Urinary bladder (tissue), 4 donors: ENCODE data around the gene INTS3. TPM values are rescaled to one million over a fixed set of nuclear protein-coding genes. Genes with fewer than 3 reads are reported as not detected.

ENCODE experiments used
- DNase-seq: peaks from one replicate; pipeline ENCODE4 v3.0.0-alpha.2; 2015; ENCODE audit errors: extremely low spot score
- H3K27ac ChIP-seq: one replicate; pipeline ENCODE4 v1.5.1; 2013; ENCODE audit warnings: low read depth, mild to moderate bottlenecking, moderate library complexity
- H3K36me3 ChIP-seq: one replicate; pipeline ENCODE4 v1.6.1; 2013; ENCODE audit warnings: mild to moderate bottlenecking, moderate library complexity; ENCODE audit not compliant: insufficient read depth
- H3K4me1 ChIP-seq: one replicate; pipeline ENCODE4 v1.6.1; 2013; ENCODE audit warnings: mild to moderate bottlenecking, moderate library complexity; ENCODE audit not compliant: insufficient read depth
- H3K4me3 ChIP-seq: one replicate; pipeline ENCODE4 v1.5.1; 2013; ENCODE audit warnings: low read depth, low read length
- WGBS: extraction: QIAGEN DNeasy Blood & Tissue Kit; methylation state at CpG from one replicate; pipeline ENCODE4 v1.1.7; 2013; 5-methylcytosine and 5-hydroxymethylcytosine counted together
- polyA plus RNA-seq: library from polyadenylated mRNA; stranded (reverse); fragments of 200-250 nt; gene quantifications from one replicate; pipeline ENCODE4 v1.2.3, GENCODE V29; 2013
- total RNA-seq: library from RNA; depleted of rRNA; stranded (reverse); fragments of >200 nt; gene quantifications from one replicate; pipeline ENCODE4 v1.2.3, GENCODE V29; 2014
- donor health status: healthy with polysubstance abuse.
- donor health status: healthy.

Gene INTS3
- total and polyA plus RNA-seq, 2 donors, result 35.9 to 44.0 TPM

DNA sequence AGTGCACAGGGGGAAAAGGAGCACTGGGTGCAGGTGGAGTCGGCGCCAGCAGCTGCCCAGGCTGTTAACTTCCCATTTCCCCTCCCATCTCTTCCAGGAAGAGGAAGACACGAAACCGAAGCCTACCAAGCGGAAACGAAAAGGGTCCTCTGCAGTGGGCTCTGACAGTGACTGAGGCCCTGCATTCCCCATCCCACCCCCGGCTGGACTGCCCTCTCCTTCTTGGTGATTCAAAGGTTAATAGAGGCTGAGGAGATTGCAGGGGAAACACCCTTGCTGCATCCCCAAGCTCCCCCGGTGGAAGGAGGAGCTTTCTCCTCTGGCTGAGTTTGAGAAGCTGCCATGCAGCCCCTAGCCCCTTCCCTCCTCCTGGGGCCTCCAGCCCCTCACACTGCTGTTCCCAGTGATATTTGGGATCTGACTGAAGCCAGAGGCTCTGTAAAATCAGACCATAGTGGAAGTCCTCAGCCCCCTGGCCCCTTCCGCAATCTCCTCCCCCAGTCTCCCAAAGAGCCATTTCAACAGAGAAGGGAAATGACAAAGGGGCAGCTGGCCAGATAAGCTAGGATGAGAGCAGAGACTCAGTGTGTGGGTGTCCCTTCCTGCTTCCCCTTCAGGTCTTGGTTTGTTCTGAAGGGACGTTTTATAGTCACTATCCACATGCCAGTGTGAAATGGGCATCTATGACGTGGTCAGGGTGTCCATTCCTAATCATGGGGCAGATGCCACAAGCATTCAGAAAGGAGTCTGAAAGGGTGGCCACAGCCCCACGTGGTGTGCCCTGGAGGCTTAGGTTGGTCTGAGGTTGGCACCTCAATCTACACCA is 45.5 kb downstream of the INTS3 start:
- DNase-seq, result no peak
- Histone ChIP-seq H3K4me1 (no peaks in the 10 kb centered on the region), H3K4me3 (no peak overlapping the region), H3K36me3 (no peaks in the 10 kb centered on the region), H3K27ac (no peak overlapping the region)
- WGBS, result 68% methylated on average over 12 of the region's 12 CpGs

DNA sequence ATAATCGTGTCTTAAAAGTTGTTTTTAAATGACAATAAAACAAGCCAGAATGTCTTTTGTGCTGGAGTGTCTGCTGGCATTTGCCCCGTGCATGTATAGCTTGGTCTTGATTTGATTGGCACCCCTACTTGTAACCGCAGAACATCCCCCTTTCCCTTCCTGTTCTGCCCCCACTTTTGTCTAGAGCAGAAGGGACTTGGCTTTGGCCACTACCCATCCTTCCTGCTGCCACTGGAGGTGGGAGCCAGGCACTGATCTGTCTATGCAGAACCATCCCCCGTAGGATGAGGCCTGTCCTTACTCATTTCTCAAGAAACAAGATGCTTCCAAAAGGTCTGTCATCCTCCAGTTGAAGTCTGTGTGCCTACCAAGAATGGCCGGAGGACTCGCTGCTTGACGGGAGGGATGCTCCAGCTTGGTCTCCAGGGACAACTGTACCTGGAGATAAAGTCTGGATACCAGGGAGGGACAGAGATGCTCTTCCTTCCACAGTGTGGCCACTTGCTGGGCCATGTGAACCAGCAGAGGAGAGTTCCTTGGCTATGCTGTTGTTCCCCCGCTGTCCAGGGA is 46.3 kb downstream of the INTS3 start:
- H3K4me3 ChIP-seq, result no peak overlapping the region
- no peak overlapping the region for H3K27ac ChIP-seq
- WGBS, result 71% methylated on average over 8 of the region's 8 CpGs
- DNase-seq, result no peak
- no peaks in the 10 kb centered on the region for H3K36me3 ChIP-seq
- H3K4me1 ChIP-seq, result no peaks in the 10 kb centered on the region

DNA sequence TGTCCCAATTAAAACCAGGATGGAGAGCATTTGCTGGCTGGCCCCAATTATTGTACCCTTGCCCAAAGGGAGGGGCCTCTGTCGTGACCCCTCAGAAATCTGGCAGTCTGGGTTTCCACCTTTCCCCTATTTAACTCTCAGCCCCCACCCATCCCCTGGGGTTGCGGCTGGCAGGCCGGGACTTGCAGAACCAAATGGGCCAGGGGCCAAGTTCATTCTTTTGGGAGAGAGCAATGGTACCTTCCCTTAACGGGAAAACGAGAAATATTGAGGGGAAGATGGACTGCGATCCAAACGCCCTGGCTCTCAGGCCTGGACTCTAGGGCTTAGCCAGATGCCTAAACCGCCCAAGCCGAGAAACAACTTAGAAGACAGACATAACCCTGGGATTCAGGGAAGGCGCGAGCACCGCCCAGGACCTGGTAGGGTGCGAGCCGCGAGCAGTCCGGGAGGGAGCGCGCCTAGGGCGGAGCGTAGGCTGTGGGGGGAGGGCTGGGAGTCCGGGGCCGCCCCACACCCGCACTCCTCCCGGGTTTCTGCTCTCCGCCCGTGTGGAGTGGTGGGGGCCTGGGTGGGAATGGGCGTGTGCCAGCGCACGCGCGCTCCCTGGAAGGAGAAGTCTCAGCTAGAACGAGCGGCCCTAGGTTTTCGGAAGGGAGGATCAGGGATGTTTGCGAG is 47.1 kb downstream of the INTS3 start, which contains the start of gene SLC27A3:
TSS of gene SLC27A3 (plus strand) at position 628 of the 678 bp plus-strand sequence. CDS start 91 bp downstream, outside the sequence.
- H3K36me3 ChIP-seq, result no peaks in the 10 kb centered on the region
- peak; percentile 42 for DNase-seq
- peak within 1 kb of the TSS; percentile 68 for H3K27ac ChIP-seq
- H3K4me1 ChIP-seq, result no peaks in the 10 kb centered on the region
- 1% methylated on average over 35 of the region's 35 CpGs for WGBS
- peak within 1 kb of the TSS; percentile 70 for H3K4me3 ChIP-seq

DNA sequence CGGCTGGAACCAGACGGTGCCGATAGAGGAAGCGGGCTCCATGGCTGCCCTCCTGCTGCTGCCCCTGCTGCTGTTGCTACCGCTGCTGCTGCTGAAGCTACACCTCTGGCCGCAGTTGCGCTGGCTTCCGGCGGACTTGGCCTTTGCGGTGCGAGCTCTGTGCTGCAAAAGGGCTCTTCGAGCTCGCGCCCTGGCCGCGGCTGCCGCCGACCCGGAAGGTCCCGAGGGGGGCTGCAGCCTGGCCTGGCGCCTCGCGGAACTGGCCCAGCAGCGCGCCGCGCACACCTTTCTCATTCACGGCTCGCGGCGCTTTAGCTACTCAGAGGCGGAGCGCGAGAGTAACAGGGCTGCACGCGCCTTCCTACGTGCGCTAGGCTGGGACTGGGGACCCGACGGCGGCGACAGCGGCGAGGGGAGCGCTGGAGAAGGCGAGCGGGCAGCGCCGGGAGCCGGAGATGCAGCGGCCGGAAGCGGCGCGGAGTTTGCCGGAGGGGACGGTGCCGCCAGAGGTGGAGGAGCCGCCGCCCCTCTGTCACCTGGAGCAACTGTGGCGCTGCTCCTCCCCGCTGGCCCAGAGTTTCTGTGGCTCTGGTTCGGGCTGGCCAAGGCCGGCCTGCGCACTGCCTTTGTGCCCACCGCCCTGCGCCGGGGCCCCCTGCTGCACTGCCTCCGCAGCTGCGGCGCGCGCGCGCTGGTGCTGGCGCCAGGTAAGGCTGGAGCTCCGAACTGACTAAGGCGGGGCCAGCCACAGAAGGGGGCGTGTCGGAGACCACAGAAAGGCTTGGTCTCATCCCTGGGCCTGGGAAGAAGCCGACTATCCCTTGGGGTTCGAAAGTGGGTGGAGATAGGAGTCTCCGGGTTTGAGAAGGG is 47.8 kb downstream of the INTS3 start:
- Histone ChIP-seq H3K27ac (peak overlapping the region; percentile 68), H3K4me3 (peak overlapping the region; percentile 70), H3K36me3 (no peaks in the 10 kb centered on the region), H3K4me1 (no peaks in the 10 kb centered on the region)
- WGBS, result under 1% methylated on average over 83 of the region's 83 CpGs
- no peak for DNase-seq

DNA sequence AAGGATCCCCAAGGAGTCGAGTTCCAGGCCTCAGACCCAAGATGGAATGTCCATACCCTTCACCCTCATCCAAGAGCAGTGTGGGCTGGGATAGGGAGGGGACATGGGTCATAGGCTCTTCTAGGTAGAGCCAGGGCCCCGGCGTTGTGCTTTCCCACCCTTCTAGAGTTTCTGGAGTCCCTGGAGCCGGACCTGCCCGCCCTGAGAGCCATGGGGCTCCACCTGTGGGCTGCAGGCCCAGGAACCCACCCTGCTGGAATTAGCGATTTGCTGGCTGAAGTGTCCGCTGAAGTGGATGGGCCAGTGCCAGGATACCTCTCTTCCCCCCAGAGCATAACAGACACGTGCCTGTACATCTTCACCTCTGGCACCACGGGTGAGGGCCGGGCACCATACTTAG is 48.5 kb downstream of the INTS3 start:
- 63% methylated on average over 10 of the region's 10 CpGs for WGBS
- no peaks in the 10 kb centered on the region for H3K36me3 ChIP-seq
- no peaks in the 10 kb centered on the region for H3K4me1 ChIP-seq

DNA sequence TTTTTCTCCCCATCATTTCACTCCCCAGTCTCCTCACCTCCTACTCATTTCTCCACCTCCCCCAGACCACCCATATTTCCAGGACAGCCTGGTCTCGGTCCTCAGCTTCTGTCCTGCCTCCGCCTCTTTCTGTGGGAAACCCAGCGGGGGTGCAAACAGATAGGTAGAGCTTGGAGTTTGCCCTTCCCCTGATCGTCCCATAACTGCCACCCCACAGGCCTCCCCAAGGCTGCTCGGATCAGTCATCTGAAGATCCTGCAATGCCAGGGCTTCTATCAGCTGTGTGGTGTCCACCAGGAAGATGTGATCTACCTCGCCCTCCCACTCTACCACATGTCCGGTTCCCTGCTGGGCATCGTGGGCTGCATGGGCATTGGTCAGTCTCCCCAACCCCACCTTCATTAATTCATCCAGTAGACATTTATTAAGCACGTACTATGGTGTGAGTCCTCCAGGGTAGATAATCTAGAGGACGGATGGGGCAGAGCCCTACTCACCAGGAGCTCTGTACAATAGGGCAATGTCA is 49.1 kb downstream of the INTS3 start:
- no peak for DNase-seq
- no peak overlapping the region for H3K4me3 ChIP-seq
- no peak overlapping the region for H3K27ac ChIP-seq
- no peaks in the 10 kb centered on the region for H3K4me1 ChIP-seq
- WGBS, result 91% methylated on average over 10 of the region's 10 CpGs
- H3K36me3 ChIP-seq, result no peaks in the 10 kb centered on the region

More for the DNA sequence above, 48.5 kb downstream of the INTS3 start:
- peak overlapping the region; percentile 70 for H3K4me3 ChIP-seq
- DNase-seq, result no peak
- no peak overlapping the region for H3K27ac ChIP-seq

DNA sequence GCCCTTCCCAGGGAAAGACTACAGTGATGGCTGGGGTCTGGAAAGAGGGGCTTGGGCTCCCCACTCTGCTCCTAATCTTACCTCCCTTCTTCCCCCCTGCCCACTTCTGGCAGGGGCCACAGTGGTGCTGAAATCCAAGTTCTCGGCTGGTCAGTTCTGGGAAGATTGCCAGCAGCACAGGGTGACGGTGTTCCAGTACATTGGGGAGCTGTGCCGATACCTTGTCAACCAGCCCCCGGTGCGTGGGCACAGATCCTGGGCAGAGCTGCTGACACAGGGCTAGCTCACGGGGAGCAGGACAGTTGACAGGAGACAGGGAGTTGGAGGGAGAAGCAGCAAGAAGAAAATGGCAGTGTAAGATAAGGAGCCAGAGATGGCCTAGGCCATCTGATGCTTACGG is 49.8 kb downstream of the INTS3 start:
- no peaks in the 10 kb centered on the region for H3K36me3 ChIP-seq
- WGBS, result 64% methylated on average over 7 of the region's 7 CpGs
- H3K4me3 ChIP-seq, result no peak overlapping the region
- no peak for DNase-seq
- H3K27ac ChIP-seq, result no peak overlapping the region
- no peaks in the 10 kb centered on the region for H3K4me1 ChIP-seq

DNA sequence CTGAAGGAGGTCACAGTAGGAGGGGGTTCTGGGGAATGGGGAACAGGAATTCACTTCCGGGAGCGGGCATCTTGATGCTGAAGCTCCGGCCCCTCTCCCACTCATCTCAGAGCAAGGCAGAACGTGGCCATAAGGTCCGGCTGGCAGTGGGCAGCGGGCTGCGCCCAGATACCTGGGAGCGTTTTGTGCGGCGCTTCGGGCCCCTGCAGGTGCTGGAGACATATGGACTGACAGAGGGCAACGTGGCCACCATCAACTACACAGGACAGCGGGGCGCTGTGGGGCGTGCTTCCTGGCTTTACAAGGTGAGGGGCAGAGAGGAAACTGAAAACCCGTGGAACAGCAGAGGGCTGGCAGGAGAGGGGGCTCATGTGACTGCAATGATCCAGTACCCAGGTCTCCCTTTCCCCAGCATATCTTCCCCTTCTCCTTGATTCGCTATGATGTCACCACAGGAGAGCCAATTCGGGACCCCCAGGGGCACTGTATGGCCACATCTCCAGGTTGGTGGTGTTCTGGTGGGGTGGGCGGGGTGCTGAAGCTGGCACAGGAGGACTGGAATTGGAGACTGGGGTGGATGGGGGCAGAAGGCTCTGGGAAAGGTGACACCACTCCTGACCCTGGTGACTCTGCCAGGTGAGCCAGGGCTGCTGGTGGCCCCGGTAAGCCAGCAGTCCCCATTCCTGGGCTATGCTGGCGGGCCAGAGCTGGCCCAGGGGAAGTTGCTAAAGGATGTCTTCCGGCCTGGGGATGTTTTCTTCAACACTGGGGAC is 50.4 kb downstream of the INTS3 start:
- DNase-seq, result no peak
- H3K4me3 ChIP-seq, result no peak overlapping the region
- WGBS, result 92% methylated on average over 22 of the region's 22 CpGs
- H3K27ac ChIP-seq, result no peak overlapping the region
- H3K36me3 ChIP-seq, result no peaks in the 10 kb centered on the region
- H3K4me1 ChIP-seq, result no peaks in the 10 kb centered on the region

DNA sequence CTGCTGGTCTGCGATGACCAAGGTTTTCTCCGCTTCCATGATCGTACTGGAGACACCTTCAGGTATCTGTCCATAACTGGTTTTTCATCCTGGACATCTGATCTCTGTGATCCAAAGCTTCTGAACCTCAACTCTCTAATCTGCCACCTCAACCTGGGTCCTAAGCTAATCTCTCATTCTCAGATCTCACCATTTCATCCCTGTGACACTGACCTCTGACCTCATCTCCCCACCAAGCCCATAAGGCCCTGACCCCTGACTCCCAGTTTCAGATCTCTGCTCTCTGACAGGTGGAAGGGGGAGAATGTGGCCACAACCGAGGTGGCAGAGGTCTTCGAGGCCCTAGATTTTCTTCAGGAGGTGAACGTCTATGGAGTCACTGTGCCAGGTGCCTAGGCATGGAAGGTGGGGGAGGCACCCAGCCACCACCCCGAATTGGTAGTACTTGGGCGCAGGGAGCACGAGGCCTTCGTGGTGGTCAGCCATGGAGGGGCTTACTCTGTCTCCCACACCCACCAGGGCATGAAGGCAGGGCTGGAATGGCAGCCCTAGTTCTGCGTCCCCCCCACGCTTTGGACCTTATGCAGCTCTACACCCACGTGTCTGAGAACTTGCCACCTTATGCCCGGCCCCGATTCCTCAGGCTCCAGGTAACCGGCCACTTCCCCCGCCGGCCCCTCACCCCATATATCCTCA is 51.1 kb downstream of the INTS3 start:
- no peaks in the 10 kb centered on the region for H3K36me3 ChIP-seq
- H3K4me3 ChIP-seq, result no peak overlapping the region
- no peak for DNase-seq
- 92% methylated on average over 18 of the region's 18 CpGs for WGBS
- H3K4me1 ChIP-seq, result no peaks in the 10 kb centered on the region
- H3K27ac ChIP-seq, result no peak overlapping the region

DNA sequence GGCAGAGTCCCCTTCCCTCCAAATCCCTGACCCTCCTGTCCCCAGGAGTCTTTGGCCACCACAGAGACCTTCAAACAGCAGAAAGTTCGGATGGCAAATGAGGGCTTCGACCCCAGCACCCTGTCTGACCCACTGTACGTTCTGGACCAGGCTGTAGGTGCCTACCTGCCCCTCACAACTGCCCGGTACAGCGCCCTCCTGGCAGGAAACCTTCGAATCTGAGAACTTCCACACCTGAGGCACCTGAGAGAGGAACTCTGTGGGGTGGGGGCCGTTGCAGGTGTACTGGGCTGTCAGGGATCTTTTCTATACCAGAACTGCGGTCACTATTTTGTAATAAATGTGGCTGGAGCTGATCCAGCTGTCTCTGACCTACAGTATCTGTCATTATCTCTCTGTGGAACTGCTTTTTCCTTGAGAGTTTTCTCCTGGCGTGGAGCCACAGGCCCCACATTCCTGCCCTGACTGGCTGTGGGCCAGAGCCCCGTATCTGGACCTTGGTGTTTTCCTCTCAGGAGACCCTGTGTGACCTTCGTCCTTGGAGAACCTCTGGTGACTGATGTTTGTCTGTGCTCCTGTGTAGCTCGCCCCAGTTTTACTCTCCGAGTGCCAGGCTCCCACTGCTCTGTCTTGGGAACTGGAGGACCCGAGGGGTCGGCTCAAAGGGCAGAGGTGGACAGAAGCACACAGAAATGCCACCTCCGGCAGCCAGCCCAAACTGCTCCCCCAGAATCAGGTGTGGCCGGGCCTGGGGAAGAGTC is 52.1 kb downstream of the INTS3 start:
- 70% methylated on average over 17 of the region's 17 CpGs for whole genome bisulfite sequencing
- no peaks in the 10 kb centered on the region for H3K36me3 ChIP-seq
- no peak for DNase-seq
- no peak overlapping the region for H3K4me3 ChIP-seq
- no peak overlapping the region for H3K27ac ChIP-seq
- H3K4me1 ChIP-seq, result no peaks in the 10 kb centered on the region

DNA sequence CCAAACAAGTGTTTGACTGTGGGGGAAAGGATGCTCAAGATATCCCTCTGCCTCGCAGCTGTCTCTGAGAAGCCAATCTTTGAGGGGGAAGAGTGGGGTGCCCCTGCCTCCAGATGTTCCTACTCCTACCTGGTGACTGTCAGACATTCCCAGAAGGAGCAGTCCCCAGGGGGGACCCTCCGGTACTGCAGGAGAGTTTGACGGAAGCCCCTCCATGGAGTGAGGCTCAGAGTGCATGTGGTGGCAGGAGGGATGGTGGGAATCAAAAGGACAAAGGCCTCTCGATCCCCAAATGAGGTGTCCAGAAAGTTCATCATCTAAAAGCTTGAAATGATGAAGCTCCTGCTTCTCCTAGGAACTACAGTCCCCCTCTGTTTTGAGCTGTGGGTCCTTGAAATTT is 52.7 kb downstream of the INTS3 start:
- no peaks in the 10 kb centered on the region for H3K36me3 ChIP-seq
- WGBS, result 81% methylated on average over 4 of the region's 4 CpGs
- H3K4me3 ChIP-seq, result no peak overlapping the region
- H3K4me1 ChIP-seq, result no peaks in the 10 kb centered on the region
- H3K27ac ChIP-seq, result no peak overlapping the region
- DNase-seq, result no peak
